ENCODE measurements around the gene PPP1R1C. TPM values are rescaled to one million over a fixed set of nuclear protein-coding genes. Genes with fewer than 3 reads are reported as not detected.

Gene PPP1R1C
- total RNA-seq, 4 donors from 2014 or later, result 1.1 to 27.4 TPM; not detected in 2

GRCh38 chr2:182164686-182165085, 179.0 kb downstream of the PPP1R1C start:
- Histone ChIP-seq H3K4me1 (no peaks in the 10 kb centered on the region), H3K27me3 (no peaks in the 10 kb centered on the region), H3K36me3 (no peaks in the 10 kb centered on the region), H3K27ac (no peak overlapping the region), H3K9me3 (no peaks in the 10 kb centered on the region), H3K4me3 (no peak overlapping the region)
- no peak for TF ChIP-seq CTCF (IDR thresholded peaks at IDR 0.05)
- TF ChIP-seq POLR2A (IDR thresholded peaks at IDR 0.05), result no peak
- intact Hi-C loops (cut with DNase I; ENCODE audit: low total_unique reads), result no loop called here
- DNase-seq, result no peak

- no peaks in the 10 kb centered on the region for H3K27me3 ChIP-seq
- H3K9me3 ChIP-seq, result no peaks in the 10 kb centered on the region
- H3K4me1 ChIP-seq, result no peaks in the 10 kb centered on the region
- intact Hi-C loops (cut with DNase I; ENCODE audit: low total_unique reads), result no loop called here
- no peaks in the 10 kb centered on the region for H3K36me3 ChIP-seq
- no peak for DNase-seq
- TF ChIP-seq POLR2A (IDR thresholded peaks at IDR 0.05) (no peak), CTCF (IDR thresholded peaks at IDR 0.05) (no peak)
- no peak overlapping the region for H3K27ac ChIP-seq
- no peak overlapping the region for H3K4me3 ChIP-seq
Measured at GRCh38 chr2:182165202-182165601, 179.5 kb downstream of the PPP1R1C start.

GRCh38 chr2:182166406-182166805, 180.8 kb downstream of the PPP1R1C start:
- intact Hi-C loops (cut with DNase I; ENCODE audit: low total_unique reads), result no loop called here
- TF ChIP-seq POLR2A (IDR thresholded peaks at IDR 0.05), result no peak
- no peak for TF ChIP-seq CTCF (IDR thresholded peaks at IDR 0.05)
- H3K27ac ChIP-seq, result no peak overlapping the region
- H3K4me1 ChIP-seq, result no peaks in the 10 kb centered on the region
- no peaks in the 10 kb centered on the region for H3K9me3 ChIP-seq
- no peaks in the 10 kb centered on the region for H3K36me3 ChIP-seq
- H3K4me3 ChIP-seq, result no peak overlapping the region
- no peaks in the 10 kb centered on the region for H3K27me3 ChIP-seq
- no peak for DNase-seq

- Histone ChIP-seq H3K27ac (no peak overlapping the region), H3K36me3 (no peaks in the 10 kb centered on the region), H3K27me3 (no peaks in the 10 kb centered on the region), H3K9me3 (no peaks in the 10 kb centered on the region), H3K4me1 (no peaks in the 10 kb centered on the region), H3K4me3 (no peak overlapping the region)
- intact Hi-C loops (cut with DNase I; ENCODE audit: low total_unique reads), result no loop called here
- DNase-seq, result no peak
- TF ChIP-seq CTCF (IDR thresholded peaks at IDR 0.05) (no peak), POLR2A (IDR thresholded peaks at IDR 0.05) (no peak)
Measured at GRCh38 chr2:182166841-182167240, 181.2 kb downstream of the PPP1R1C start.

Small RNA genes within 50 kb of the gene (small RNA-seq; reads per million reads assigned to genes)
- gene RNA5SP113, result not detected

Other genes starting within 250 kb of the PPP1R1C start
- 100 to 1,000 TPM in 2 of 4 donors, 10 to 100 TPM in 2; 84.5 to 159 (median 114) TPM for gene ITPRID2, start 94.1 kb upstream of the PPP1R1C start, total RNA-seq

Measured in uterus (tissue), 4 donors.